ENCODE measurements around the gene CBFA2T3. TPM values are rescaled to one million over a fixed set of nuclear protein-coding genes. Genes with fewer than 3 reads are reported as not detected.

The CBFA2T3 gene
- total and polyA plus RNA-seq, 2 of the 8 experiments (the other 6 are each of a cell fraction or from before 2014, with no cell fraction given): 0.51 to 1.3 TPM

- WGBS, 2 experiments (ENCODE audit: extremely low coverage in 1 of 2, insufficient coverage in 1 of 2, insufficient read length in 1 of 2, insufficient replicate concordance in 2 of 2, low coverage in 1 of 2, low lambda C conversion rate in 2 of 2, missing lambda C conversion rate in 1 of 2): 88% methylated on average over 19 of the region's 23 CpGs; no CpG with 5 or more reads in 1 of the 2 experiments
- peak; percentile 69; the same call in 1 of the 2 replicates for TF ChIP-seq FOSL1 (IDR thresholded peaks at IDR 0.05; ENCODE audit: insufficient read depth, low read depth, low read length)
Observed at GRCh38 chr16:89005201-89006035, 28.4 kb upstream of the CBFA2T3 start.

More at GRCh38 chr16:89005201-89006035, 28.4 kb upstream of the CBFA2T3 start:
- H3K14ac ChIP-seq (ENCODE audit: insufficient read length): no peak overlapping the region
- H3K4ac ChIP-seq (replicated peaks; ENCODE audit: insufficient read length, low read depth, low read length): no peak overlapping the region
- H2BK15ac ChIP-seq (ENCODE audit: low read length): 0 out of 2 replicates have a peak overlapping the region, but pooled peaks have one; percentile 46
- no peak overlapping the region for H2AFZ ChIP-seq (ENCODE audit: low read length)
- H2BK20ac ChIP-seq (ENCODE audit: low read length): no peak overlapping the region
- H3K79me1 ChIP-seq (ENCODE audit: low read depth, low read length): no peaks in the 10 kb centered on the region
- no peak overlapping the region for H3K4me2 ChIP-seq (ENCODE audit: insufficient read depth in 1 of 2, low read depth in 2 of 2, low read length in 2 of 2)
- H3K9ac ChIP-seq (replicated peaks in 1 of 4; ENCODE audit: extremely low read depth in 1 of 4, low read depth in 3 of 4, low read length in 3 of 4): no peak overlapping the region
- H2BK12ac ChIP-seq (ENCODE audit: low read depth, low read length): no peak overlapping the region
- H4K91ac ChIP-seq (replicated peaks; ENCODE audit: insufficient read length, low read length): no peak overlapping the region
- H4K5ac ChIP-seq (ENCODE audit: insufficient read length, low read depth, low read length): no peak overlapping the region
- DNase-seq (ENCODE audit: low read depth in 1 of 2, low spot score in 2 of 2) (no peak), FAIRE-seq (no peak)
- H3K79me2 ChIP-seq (ENCODE audit: control insufficient read depth in 1 of 2, insufficient read depth in 2 of 2, low read length in 2 of 2): no peaks in the 10 kb centered on the region
- CTCF ChIA-PET (ENCODE audit: partially characterized antibody): no interaction called here
- H3K18ac ChIP-seq (ENCODE audit: extremely low read depth, low read length): no peak overlapping the region
- no peak overlapping the region for H3K27ac ChIP-seq (ENCODE audit: low read depth, low read length)
- peaks cover 0 to 15% (median 10%) of the 10 kb centered on the region in 4 experiments; a peak in 6 of 7 replicates for H3K27me3 ChIP-seq (replicated peaks in 1 of 4; ENCODE audit: control insufficient read depth in 3 of 4, extremely low read depth in 1 of 4, insufficient read depth in 3 of 4, low read length in 3 of 4)
- H3K23me2 ChIP-seq (ENCODE audit: low read depth, low read length): no peaks in the 10 kb centered on the region
- no peak overlapping the region for H2AK5ac ChIP-seq (ENCODE audit: low read depth, low read length)
- no peak overlapping the region for H4K8ac ChIP-seq (ENCODE audit: extremely low read depth, insufficient read depth, low read length)
- H3K4me1 ChIP-seq (replicated peaks in 1 of 4; ENCODE audit: control insufficient read depth in 3 of 4, insufficient read depth in 4 of 4, low read length in 3 of 4): peaks cover 0 to 6% (median 3%) of the 10 kb centered on the region in 4 experiments; a peak in 2 of 7 replicates
- no peaks in the 10 kb centered on the region for H4K20me1 ChIP-seq (replicated peaks in 1 of 2; ENCODE audit: control insufficient read depth in 1 of 2, insufficient read depth in 2 of 2, low read length in 2 of 2)
- no peak overlapping the region for H2BK5ac ChIP-seq (ENCODE audit: low read depth, low read length)
- H3K36me3 ChIP-seq (ENCODE audit: control insufficient read depth in 2 of 4, insufficient read depth in 4 of 4, low read length in 3 of 4): no peaks in the 10 kb centered on the region
- no peak overlapping the region for H2BK120ac ChIP-seq (replicated peaks; ENCODE audit: low read depth, low read length)
- peaks cover 0 to 9% of the 10 kb centered on the region in 2 experiments; a peak in 1 of 4 replicates for H3K9me3 ChIP-seq (ENCODE audit: insufficient read depth in 2 of 2, low read depth in 1 of 2, low read length in 1 of 2)
- POLR2A ChIA-PET (ENCODE audit: partially characterized antibody): no interaction called here
- no peak overlapping the region for H3K56ac ChIP-seq (replicated peaks; ENCODE audit: insufficient read length, low read depth, low read length)
- no peak overlapping the region for H3K23ac ChIP-seq (ENCODE audit: insufficient read length)
- H3K4me3 ChIP-seq (ENCODE audit: extremely low read depth in 1 of 4, insufficient read depth in 2 of 4, low read depth in 3 of 4, low read length in 4 of 4): no peak overlapping the region
